Mesothelial cell of epicardium (in vitro differentiated cells): ENCODE data around the gene KRT84. TPM values are rescaled to one million over a fixed set of nuclear protein-coding genes. Genes with fewer than 3 reads are reported as not detected.
"Not testable (repeated sequence)": the region's sequence is repeated elsewhere in the genome, so short reads cannot be mapped to it uniquely, and the experiment has no call there.

ENCODE experiments used
- DNase-seq, 2 experiments: peaks; one replicate each; pipeline ENCODE4 v3.0.0; 2021; ENCODE audit warnings: low spot score in 2 of 2; ENCODE audit not compliant: unreplicated experiment in 2 of 2
- H3K27ac Mint-ChIP-seq: 2 replicates; pipeline ENCODE4 v1.8.0; 2021; ENCODE audit warnings: mixed read lengths
- H3K27me3 Mint-ChIP-seq: 2 replicates; pipeline ENCODE4 v1.8.0; 2021; ENCODE audit warnings: low read depth, mixed read lengths
- H3K36me3 Mint-ChIP-seq: 2 replicates; pipeline ENCODE4 v1.8.0; 2021; ENCODE audit warnings: mixed read lengths
- H3K4me1 Mint-ChIP-seq: 2 replicates; pipeline ENCODE4 v1.8.0; 2021; ENCODE audit warnings: mixed read lengths
- H3K4me3 Mint-ChIP-seq: 2 replicates; pipeline ENCODE4 v1.8.0; 2021; ENCODE audit warnings: mild to moderate bottlenecking, moderate library complexity, mixed read lengths
- H3K9me3 Mint-ChIP-seq: 2 replicates; pipeline ENCODE4 v1.8.0; 2021; ENCODE audit warnings: mixed read lengths
- total RNA-seq: library from RNA; stranded (reverse); gene quantifications from 3 replicates; pipeline ENCODE4 v1.2.1, GENCODE V29; 2021
- TF ChIP-seq, protein P1 (sequence below): fragments of 200-600 bp; sonication (generic); IDR thresholded peaks from one replicate; pipeline ENCODE4 v1.5.0; 2021; ENCODE audit warnings: antibody characterized with exemption; ENCODE audit not compliant: unreplicated experiment

KRT84 gene
- total RNA-seq, 1 donor from 2014 or later = not detected

DNA sequence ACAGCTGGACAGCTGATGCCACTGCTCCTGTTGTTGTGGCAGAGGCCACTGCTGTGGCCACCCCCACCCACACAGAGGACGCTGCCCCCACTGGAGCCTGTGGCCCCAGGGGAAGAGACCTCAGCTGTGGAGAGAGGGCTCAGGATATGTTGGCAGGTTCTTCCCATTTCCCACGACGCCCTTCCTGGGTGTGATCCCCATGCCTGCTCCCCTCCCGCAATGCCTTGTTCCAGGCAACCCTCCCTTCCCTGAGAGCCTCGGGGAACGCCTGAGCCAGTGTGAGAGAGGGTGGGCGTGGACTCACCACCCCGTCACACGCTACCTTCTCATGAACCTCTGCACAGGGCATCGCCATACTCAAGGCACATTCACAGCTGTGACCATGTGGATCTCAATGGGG lies 26.4 kb upstream of the KRT84 start:
- H3K27me3 Mint-ChIP-seq = peaks cover 14% of the 10 kb centered on the region
- H3K27ac Mint-ChIP-seq = no peak overlapping the region
- peaks cover 5% of the 10 kb centered on the region for H3K4me1 Mint-ChIP-seq
- no peaks in the 10 kb centered on the region for H3K36me3 Mint-ChIP-seq
- TF ChIP-seq, protein P1, sequence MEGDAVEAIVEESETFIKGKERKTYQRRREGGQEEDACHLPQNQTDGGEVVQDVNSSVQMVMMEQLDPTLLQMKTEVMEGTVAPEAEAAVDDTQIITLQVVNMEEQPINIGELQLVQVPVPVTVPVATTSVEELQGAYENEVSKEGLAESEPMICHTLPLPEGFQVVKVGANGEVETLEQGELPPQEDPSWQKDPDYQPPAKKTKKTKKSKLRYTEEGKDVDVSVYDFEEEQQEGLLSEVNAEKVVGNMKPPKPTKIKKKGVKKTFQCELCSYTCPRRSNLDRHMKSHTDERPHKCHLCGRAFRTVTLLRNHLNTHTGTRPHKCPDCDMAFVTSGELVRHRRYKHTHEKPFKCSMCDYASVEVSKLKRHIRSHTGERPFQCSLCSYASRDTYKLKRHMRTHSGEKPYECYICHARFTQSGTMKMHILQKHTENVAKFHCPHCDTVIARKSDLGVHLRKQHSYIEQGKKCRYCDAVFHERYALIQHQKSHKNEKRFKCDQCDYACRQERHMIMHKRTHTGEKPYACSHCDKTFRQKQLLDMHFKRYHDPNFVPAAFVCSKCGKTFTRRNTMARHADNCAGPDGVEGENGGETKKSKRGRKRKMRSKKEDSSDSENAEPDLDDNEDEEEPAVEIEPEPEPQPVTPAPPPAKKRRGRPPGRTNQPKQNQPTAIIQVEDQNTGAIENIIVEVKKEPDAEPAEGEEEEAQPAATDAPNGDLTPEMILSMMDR = no peak
- H3K4me3 Mint-ChIP-seq = no peak overlapping the region
- no peaks in the 10 kb centered on the region for H3K9me3 Mint-ChIP-seq
- DNase-seq = no peak

- H3K36me3 Mint-ChIP-seq, DNase-seq, H3K4me3 Mint-ChIP-seq, H3K9me3 Mint-ChIP-seq, H3K4me1 Mint-ChIP-seq, H3K27ac Mint-ChIP-seq: not testable (repeated sequence)
- peaks cover 14% of the 10 kb centered on the region for H3K27me3 Mint-ChIP-seq
Observed at GRCh38 chr12:52410589-52411248, 25.3 kb upstream of the KRT84 start.

GRCh38 chr12:52407918-52408317 lies 22.5 kb upstream of the KRT84 start:
- Mint-ChIP-seq H3K27me3 (peaks cover 4% of the 10 kb centered on the region), H3K4me3 (no peak overlapping the region), H3K27ac (no peak overlapping the region), H3K36me3 (no peaks in the 10 kb centered on the region), H3K4me1 (no peaks in the 10 kb centered on the region), H3K9me3 (no peaks in the 10 kb centered on the region)
- TF ChIP-seq, protein P1 = no peak
- DNase-seq = no peak

DNA sequence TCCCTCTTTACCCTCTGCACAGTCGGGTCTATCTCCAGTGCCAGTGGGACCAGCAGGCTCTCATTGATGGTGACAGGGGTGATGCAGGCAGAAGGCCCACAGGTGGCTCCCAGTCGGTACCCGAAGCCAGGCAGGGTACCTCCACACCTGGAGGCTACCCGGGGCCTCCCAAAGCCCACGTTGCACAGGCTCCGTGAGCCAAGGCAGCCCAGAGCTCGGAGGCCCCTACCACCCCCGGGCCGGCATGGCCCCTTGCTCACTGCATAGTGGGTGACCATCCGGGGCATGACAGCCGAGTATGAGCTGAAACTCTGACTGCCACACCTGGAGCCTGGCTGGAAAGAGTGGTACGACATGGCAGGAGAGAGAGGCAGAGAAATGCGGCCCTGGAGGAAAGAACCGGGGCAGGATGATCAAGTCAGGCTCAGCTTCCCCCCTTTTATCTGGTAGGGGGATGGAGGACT lies 20.5 kb upstream of the KRT84 start, which contains the start of gene KRT82:
TSS of gene KRT82 (minus strand) at position 414 of the 464 bp plus-strand sequence. CDS start at position 356, 58 bp downstream.
- H3K27ac Mint-ChIP-seq = no peak within 1 kb of the TSS
- H3K4me1 Mint-ChIP-seq = no peaks in the 10 kb centered on the region
- no peaks in the 10 kb centered on the region for H3K36me3 Mint-ChIP-seq
- TF ChIP-seq, protein P1 = no peak
- H3K27me3 Mint-ChIP-seq = peaks cover 4% of the 10 kb centered on the region
- no peak for DNase-seq
- H3K9me3 Mint-ChIP-seq = no peaks in the 10 kb centered on the region
- no peak within 1 kb of the TSS for H3K4me3 Mint-ChIP-seq

GRCh38 chr12:52404951-52405350 lies 19.5 kb upstream of the KRT84 start:
- H3K27me3 Mint-ChIP-seq = peaks cover 4% of the 10 kb centered on the region
- TF ChIP-seq, protein P1 = no peak
- DNase-seq = no peak
- H3K4me3 Mint-ChIP-seq = no peak overlapping the region
- H3K36me3 Mint-ChIP-seq = no peaks in the 10 kb centered on the region
- H3K27ac Mint-ChIP-seq = no peak overlapping the region
- H3K9me3 Mint-ChIP-seq = no peaks in the 10 kb centered on the region
- no peaks in the 10 kb centered on the region for H3K4me1 Mint-ChIP-seq

GRCh38 chr12:52403561-52403960 lies 18.1 kb upstream of the KRT84 start:
- Mint-ChIP-seq H3K4me3 (no peak overlapping the region), H3K9me3 (no peaks in the 10 kb centered on the region), H3K27me3 (peaks cover 2% of the 10 kb centered on the region), H3K27ac (no peak overlapping the region), H3K36me3 (no peaks in the 10 kb centered on the region), H3K4me1 (no peaks in the 10 kb centered on the region)
- TF ChIP-seq, protein P1 = no peak
- no peak for DNase-seq
